Esophagus mucosa (tissue), 1 donor: ENCODE measurements around the gene GOLGA2. TPM values are rescaled to one million over a fixed set of nuclear protein-coding genes. Genes with fewer than 3 reads are reported as not detected.
"Not testable (repeated sequence)": the region's sequence is repeated elsewhere in the genome, so short reads cannot be mapped to it uniquely, and the experiment has no call there.

ENCODE experiments used
- ATAC-seq: fragments of 200-7000 bp; cut with Tn5 transposase; one replicate; pipeline ENCODE4 v1.9.1; 2020
- total RNA-seq: library from RNA; stranded (reverse); gene quantifications from one replicate; pipeline ENCODE4 v1.2.4, GENCODE V29; 2023
- donor health status: DM: yes; HTN: yes; CAD: no.

Gene GOLGA2
- total RNA-seq, 1 donor from 2014 or later = 68.3 TPM

GRCh38 chr9:128288273-128289004 is 12.6 kb upstream of the GOLGA2 start:
- ATAC-seq = no peak

GRCh38 chr9:128286440-128286839 is 10.6 kb upstream of the GOLGA2 start:
- ATAC-seq = no peak

GRCh38 chr9:128285033-128285784 is 9.4 kb upstream of the GOLGA2 start:
- peak; percentile 27 for ATAC-seq

- no peak for ATAC-seq
Measured at GRCh38 chr9:128282500-128282899, 6.7 kb upstream of the GOLGA2 start.

GRCh38 chr9:128280084-128280622 is 4.3 kb upstream of the GOLGA2 start:
- no peak for ATAC-seq

GRCh38 chr9:128279088-128280073 is 3.6 kb upstream of the GOLGA2 start:
- not testable (repeated sequence) for ATAC-seq

- ATAC-seq = no peak
Measured at GRCh38 chr9:128276574-128277270, 915 bp upstream of the GOLGA2 start.

GRCh38 chr9:128276008-128276573 is 284 bp upstream of the GOLGA2 start, which contains the start of gene SWI5:
Gene SWI5 (plus strand): TSS chr9:128276276.
- peak; percentile 96 for ATAC-seq

- no peak for ATAC-seq
Measured at GRCh38 chr9:128274245-128274644, 1.6 kb downstream of the GOLGA2 start.

GRCh38 chr9:128271512-128271911 is 4.3 kb downstream of the GOLGA2 start:
- no peak for ATAC-seq

GRCh38 chr9:128271112-128271511 is 4.7 kb downstream of the GOLGA2 start:
- ATAC-seq = peak; percentile 75

- no peak for ATAC-seq
Measured at GRCh38 chr9:128266868-128267590, 8.8 kb downstream of the GOLGA2 start.

- no peak for ATAC-seq
Measured at GRCh38 chr9:128265348-128265847, 10.4 kb downstream of the GOLGA2 start.

GRCh38 chr9:128262687-128263086 is 13.1 kb downstream of the GOLGA2 start:
- peak; percentile 44 for ATAC-seq

- ATAC-seq = no peak
Measured at GRCh38 chr9:128260340-128260739, 15.5 kb downstream of the GOLGA2 start.

- ATAC-seq = no peak
Measured at GRCh38 chr9:128259156-128259555, 16.7 kb downstream of the GOLGA2 start.

- no peak for ATAC-seq
Measured at GRCh38 chr9:128258326-128258725, 17.5 kb downstream of the GOLGA2 start.

- ATAC-seq = no peak
Measured at GRCh38 chr9:128257907-128258306, 17.9 kb downstream of the GOLGA2 start.

- no peak for ATAC-seq
Measured at GRCh38 chr9:128257086-128257825, 18.6 kb downstream of the GOLGA2 start.
